ENCODE data around the gene SNRPD3. TPM values are rescaled to one million over a fixed set of nuclear protein-coding genes. Genes with fewer than 3 reads are reported as not detected.

The SNRPD3 gene
- total and polyA plus RNA-seq, 9 of the 15 experiments (the other 6 are each of a cell fraction or from before 2014, with no cell fraction given), result 131 to 366 (median 274) TPM

- TF ChIP-seq E2F8 (IDR thresholded peaks at IDR 0.05; ENCODE audit: low read depth, partially characterized antibody), result peak; percentile 83
- TF ChIP-seq JUND (IDR thresholded peaks at IDR 0.05; ENCODE audit: borderline replicate concordance, low read depth, low read length), result peak; percentile 62
- TF ChIP-seq JUND (tag; IDR thresholded peaks at IDR 0.05; ENCODE audit: borderline replicate concordance, low read depth, low read length), result no peak; the same call in 2 of the 3 replicates
- no peak for TF ChIP-seq STAT5A (IDR thresholded peaks at IDR 0.05; ENCODE audit: borderline replicate concordance, low read length)
- TF ChIP-seq ZNF384 (IDR thresholded peaks at IDR 0.05; ENCODE audit: low read depth, low read length), result no peak
- TF ChIP-seq FOXK2 (conservative IDR thresholded peaks at IDR 0.05 in 1 of 2, IDR thresholded peaks at IDR 0.05 in 1 of 2; ENCODE audit: low read depth in 2 of 2), result peak; percentile 63 to 74; a peak in 2 of 4 replicates
- TF ChIP-seq ZBED1 (IDR thresholded peaks at IDR 0.05), result no peak
- TF ChIP-seq MBD1 (CRISPR knock-in tag; IDR thresholded peaks at IDR 0.05), result no peak
- TF ChIP-seq NCOA6 (IDR thresholded peaks at IDR 0.05), result no peak
- peak; percentile 50; the same call in 1 of the 2 replicates for TF ChIP-seq LEF1 (IDR thresholded peaks at IDR 0.05)
- TF ChIP-seq TFAP4 (CRISPR knock-in tag; IDR thresholded peaks at IDR 0.05; ENCODE audit: borderline replicate concordance), result peak; percentile 49; the same call in 1 of the 2 replicates
- no peak for TF ChIP-seq ZFP1 (CRISPR knock-in tag; IDR thresholded peaks at IDR 0.05)
- peak; percentile 54 for TF ChIP-seq ESRRA (IDR thresholded peaks at IDR 0.05; ENCODE audit: borderline replicate concordance, low read depth)
- 0 out of 2 replicates have a peak, but pooled peaks have one; percentile 4 for TF ChIP-seq ZNF41 (CRISPR knock-in tag; conservative IDR thresholded peaks at IDR 0.05)
- peak; percentile 13 for TF ChIP-seq NFYB (IDR thresholded peaks at IDR 0.05; ENCODE audit: extremely low read depth, insufficient read length)
- no peak for TF ChIP-seq ZNF282 (CRISPR knock-in tag; IDR thresholded peaks at IDR 0.05)
- TF ChIP-seq HMG20A (CRISPR knock-in tag; conservative IDR thresholded peaks at IDR 0.05), result no peak
- TF ChIP-seq KLF16 (IDR thresholded peaks at IDR 0.05), result no peak
- no peak for TF ChIP-seq GTF2B (IDR thresholded peaks at IDR 0.05; ENCODE audit: extremely low read depth, insufficient read length)
- no peak for TF ChIP-seq THRB (CRISPR knock-in tag; conservative IDR thresholded peaks at IDR 0.05)
Measured at GRCh38 chr22:24555165-24556039, at the start of gene SNRPD3 (continued).
